IPS DF 4.7 (cell line): ENCODE results near the gene RTN4RL1.

Experiments used
- DNase-seq: peaks from one replicate; pipeline ENCODE4 v3.0.0-alpha.2; 2013; ENCODE audit warnings: low spot score; ENCODE audit errors: extremely low read depth

The RTN4RL1 gene

GRCh38 chr17:1977583-1978395 lies 47.3 kb downstream of the RTN4RL1 start:
- DNase-seq: no peak

- DNase-seq: no peak
These were observed 48.5 kb downstream of the RTN4RL1 start for GRCh38 chr17:1976683-1977064.

- DNase-seq: no peak
These were observed 49.0 kb downstream of the RTN4RL1 start for GRCh38 chr17:1976000-1976682.

- DNase-seq: no peak
These were observed 49.6 kb downstream of the RTN4RL1 start for GRCh38 chr17:1975573-1975972.

- DNase-seq: no peak
These were observed 52.5 kb downstream of the RTN4RL1 start for GRCh38 chr17:1972487-1973160.

- DNase-seq: no peak
These were observed 54.2 kb downstream of the RTN4RL1 start for GRCh38 chr17:1970843-1971384.

GRCh38 chr17:1969712-1970111 lies 55.4 kb downstream of the RTN4RL1 start:
- no peak for DNase-seq

GRCh38 chr17:1967213-1967612 lies 57.9 kb downstream of the RTN4RL1 start:
- no peak for DNase-seq

- no peak for DNase-seq
These were observed 58.7 kb downstream of the RTN4RL1 start for GRCh38 chr17:1966274-1967086.

- DNase-seq: no peak
These were observed 59.4 kb downstream of the RTN4RL1 start for GRCh38 chr17:1965556-1966273.

- DNase-seq: no peak
These were observed 61.9 kb downstream of the RTN4RL1 start for GRCh38 chr17:1963250-1963649.

- DNase-seq: no peak
These were observed 63.9 kb downstream of the RTN4RL1 start for GRCh38 chr17:1961189-1961588.

- DNase-seq: no peak
These were observed 64.6 kb downstream of the RTN4RL1 start for GRCh38 chr17:1960545-1960912.

GRCh38 chr17:1959871-1960544 lies 65.1 kb downstream of the RTN4RL1 start:
- no peak for DNase-seq

- no peak for DNase-seq
These were observed 66.8 kb downstream of the RTN4RL1 start for GRCh38 chr17:1958134-1958881.

GRCh38 chr17:1957037-1957436 lies 68.1 kb downstream of the RTN4RL1 start:
- DNase-seq: no peak

- DNase-seq: no peak
These were observed 69.0 kb downstream of the RTN4RL1 start for GRCh38 chr17:1956134-1956533.

- DNase-seq: no peak
These were observed 71.3 kb downstream of the RTN4RL1 start for GRCh38 chr17:1953831-1954230.

GRCh38 chr17:1951920-1952319 lies 73.2 kb downstream of the RTN4RL1 start:
- DNase-seq: no peak
